GM19328 (cell line): ENCODE data around the gene TMSB4X.
"Not testable (repeated sequence)": the region's sequence is repeated elsewhere in the genome, so short reads cannot be mapped to it uniquely, and the experiment has no call there.

Experiments
- ATAC-seq: cut with Tn5 transposase; IDR thresholded peaks from one replicate; pipeline ENCODE4 v1.9.1; 2021; ENCODE audit warnings: mild to moderate bottlenecking, moderate library complexity; ENCODE audit not compliant: unreplicated experiment

Gene TMSB4X

GRCh38 chrX:12975670-12975965, 708 bp downstream of the TMSB4X start:
- no peak for ATAC-seq

GRCh38 chrX:12975991-12976558, 1.2 kb downstream of the TMSB4X start:
- no peak for ATAC-seq

GRCh38 chrX:12976819-12977732, 2.2 kb downstream of the TMSB4X start:
- ATAC-seq = not testable (repeated sequence)

GRCh38 chrX:12977761-12978204, 2.9 kb downstream of the TMSB4X start:
- peak; percentile 5 for ATAC-seq

GRCh38 chrX:12978205-12979025, 3.5 kb downstream of the TMSB4X start:
- ATAC-seq = peak; percentile 43

GRCh38 chrX:12979026-12979607, 4.2 kb downstream of the TMSB4X start:
- ATAC-seq = no peak

- ATAC-seq = no peak
Measured at GRCh38 chrX:12979616-12980015, 4.7 kb downstream of the TMSB4X start.

- ATAC-seq = not testable (repeated sequence)
Measured at GRCh38 chrX:12980039-12980438, 5.1 kb downstream of the TMSB4X start.

- no peak for ATAC-seq
Measured at GRCh38 chrX:12981880-12982279, 7.0 kb downstream of the TMSB4X start.

GRCh38 chrX:12984603-12985319, 9.9 kb downstream of the TMSB4X start:
- peak; percentile 66 for ATAC-seq

- no peak for ATAC-seq
Measured at GRCh38 chrX:12985331-12985730, 10.4 kb downstream of the TMSB4X start.

GRCh38 chrX:12986164-12986779, 11.4 kb downstream of the TMSB4X start:
- ATAC-seq = no peak

- ATAC-seq = no peak
Measured at GRCh38 chrX:12986886-12987285, 12.0 kb downstream of the TMSB4X start.

GRCh38 chrX:12987340-12987739, 12.4 kb downstream of the TMSB4X start:
- ATAC-seq = no peak

GRCh38 chrX:12987900-12988594, 13.1 kb downstream of the TMSB4X start:
- ATAC-seq = no peak

GRCh38 chrX:12988797-12989196, 13.9 kb downstream of the TMSB4X start:
- no peak for ATAC-seq

GRCh38 chrX:12989461-12989860, 14.6 kb downstream of the TMSB4X start:
- ATAC-seq = no peak

- no peak for ATAC-seq
Measured at GRCh38 chrX:12991575-12991974, 16.7 kb downstream of the TMSB4X start.

GRCh38 chrX:12992544-12993118, 17.7 kb downstream of the TMSB4X start:
- ATAC-seq = no peak
